A549 (cell line): ENCODE data around the gene OPALIN.
A peak's percentile ranks its signal among the peaks of the same experiment; 100 is the strongest.

Source experiments
- CTCF ChIP-seq: fragments of >200 bp; sonication (Bioruptor Twin); formaldehyde crosslinking; IDR thresholded peaks from 3 replicates; pipeline ENCODE4 v1.5.1; 2016
- EHMT2 ChIP-seq: fragments of 200-600 bp; sonication (generic); IDR thresholded peaks from 2 replicates; pipeline ENCODE4 v1.6.1; 2016; ENCODE audit warnings: antibody characterized with exemption, low read depth, mild to moderate bottlenecking, moderate library complexity
- EP300 ChIP-seq, 2 experiments: fragments of >200 bp; sonication (Bioruptor Twin); formaldehyde crosslinking; IDR thresholded peaks; 2 replicates in 1 of 2; 3 replicates in 1 of 2; pipeline ENCODE4 v1.6.1; 2016 to 2017
- POLR2A ChIP-seq: IDR thresholded peaks from 2 replicates; pipeline ENCODE4 v1.6.1; 2012; ENCODE audit warnings: mild to moderate bottlenecking, low read length
- REST ChIP-seq: fragments of 200-600 bp; sonication (generic); IDR thresholded peaks from 2 replicates; pipeline ENCODE4 v1.6.1; 2016; ENCODE audit warnings: antibody characterized with exemption, mild to moderate bottlenecking, moderate library complexity
- RNF2 ChIP-seq: fragments of 200-600 bp; sonication (generic); IDR thresholded peaks from 2 replicates; pipeline ENCODE4 v1.6.1; 2016; ENCODE audit warnings: low read depth, mild to moderate bottlenecking, antibody characterized with exemption, moderate library complexity, borderline replicate concordance
- ZNF302 ChIP-seq: fragments of 250-450 bp; sonication (Bioruptor Pico); IDR thresholded peaks from 2 replicates; pipeline ENCODE4 v1.9.0; 2021; ENCODE audit warnings: inconsistent platforms, mild to moderate bottlenecking, moderate library complexity

GRCh38 chr10:96370584-96371157 is 11.9 kb upstream of the OPALIN start:
- TF ChIP-seq ZNF302 (CRISPR knock-in tag): no peak
- TF ChIP-seq POLR2A: no peak
- TF ChIP-seq EP300 (IDR thresholded peaks at IDR 0.05): no peak
- TF ChIP-seq EHMT2: no peak
- TF ChIP-seq RNF2: no peak
- peak; percentile 82 for TF ChIP-seq CTCF
- no peak for TF ChIP-seq REST
